Suprapubic skin (tissue), 4 donors: Measurements from ENCODE around the gene KCNT1. TPM values are rescaled to one million over a fixed set of nuclear protein-coding genes. Genes with fewer than 3 reads are reported as not detected.

Experiments used
- DNase-seq, 2 donors: peaks; one replicate each; pipeline ENCODE4 v3.0.0-alpha.2; 2019; ENCODE audit warnings: low spot score in 2 of 2
- H3K27ac ChIP-seq: fragments of 200-600 bp; sonication (generic); one replicate; pipeline ENCODE4 v1.5.1; 2019
- H3K27me3 ChIP-seq: fragments of 200-600 bp; sonication (generic); one replicate; pipeline ENCODE4 v1.5.1; 2019
- H3K36me3 ChIP-seq: fragments of 200-600 bp; sonication (generic); one replicate; pipeline ENCODE4 v1.5.1; 2019
- H3K4me1 ChIP-seq: fragments of 200-600 bp; sonication (generic); one replicate; pipeline ENCODE4 v1.5.1; 2019
- H3K4me3 ChIP-seq: fragments of 200-600 bp; sonication (generic); one replicate; pipeline ENCODE4 v1.5.1; 2019; ENCODE audit warnings: mild to moderate bottlenecking
- H3K9me3 ChIP-seq: fragments of 200-600 bp; sonication (generic); one replicate; pipeline ENCODE4 v1.5.1; 2019
- EP300 ChIP-seq: sonication (generic); formaldehyde crosslinking; IDR thresholded peaks from one replicate; pipeline ENCODE4 v1.6.1; 2017; ENCODE audit warnings: antibody characterized with exemption
- POLR2A ChIP-seq, 2 donors: fragments of 450-650 bp; IDR thresholded peaks; one replicate each; pipeline ENCODE4 v1.6.1; 2017; ENCODE audit warnings: antibody characterized with exemption in 2 of 2, mild to moderate bottlenecking in 2 of 2, moderate library complexity in 2 of 2
- POLR2AphosphoS5 ChIP-seq, 3 donors: sonication (generic); formaldehyde crosslinking; IDR thresholded peaks; one replicate each; pipeline ENCODE4 v1.6.1; 2017; ENCODE audit warnings: antibody characterized with exemption in 3 of 3
- WGBS: methylation state at CpG from one replicate; pipeline ENCODE4 v1.1.5; 2018; 5-methylcytosine and 5-hydroxymethylcytosine counted together
- total RNA-seq, 4 donors: library from RNA; depleted of rRNA; stranded (reverse); fragments of >200 nt; gene quantifications; one replicate each; pipeline ENCODE4 v1.1.0, GENCODE V29; 2016
- TF ChIP-seq, protein P1 (sequence below), 2 donors: fragments of 200-600 bp in 1 of 2; fragments of 450-650 bp in 1 of 2; sonication (generic) in 1 of 2; IDR thresholded peaks; one replicate each; pipeline ENCODE4 v1.5.1; 2016 to 2019; ENCODE audit warnings: antibody characterized with exemption in 2 of 2, mild to moderate bottlenecking in 1 of 2, moderate library complexity in 1 of 2

KCNT1 gene
- total RNA-seq, 4 donors from 2014 or later: 0.10 to 0.23 TPM; not detected in 2

DNA sequence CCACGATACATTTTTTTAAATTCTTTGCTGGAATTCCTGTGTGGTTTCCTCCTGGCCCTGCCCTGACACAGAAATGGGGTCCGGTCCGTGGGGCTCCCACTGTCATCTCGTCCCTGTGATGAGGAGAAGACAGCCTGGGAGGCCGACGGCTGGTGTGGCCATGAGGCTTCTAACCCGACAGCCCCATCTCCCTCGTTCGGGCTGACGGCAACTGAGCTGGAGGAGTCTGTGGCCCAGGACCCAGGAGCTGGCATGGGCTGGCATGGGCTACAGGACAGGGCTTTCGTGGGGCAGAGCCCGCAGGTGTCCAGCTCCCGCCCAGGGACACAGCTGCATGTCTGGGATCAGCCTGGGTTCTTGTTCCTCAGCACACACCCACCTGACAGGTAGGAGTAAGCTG is 25.1 kb upstream of the KCNT1 start:
- Histone ChIP-seq H3K4me3 (no peak overlapping the region), H3K27me3 (peaks cover 30% of the 10 kb centered on the region), H3K36me3 (no peaks in the 10 kb centered on the region), H3K9me3 (no peaks in the 10 kb centered on the region), H3K27ac (no peak overlapping the region), H3K4me1 (no peaks in the 10 kb centered on the region)
- TF ChIP-seq, protein P1, sequence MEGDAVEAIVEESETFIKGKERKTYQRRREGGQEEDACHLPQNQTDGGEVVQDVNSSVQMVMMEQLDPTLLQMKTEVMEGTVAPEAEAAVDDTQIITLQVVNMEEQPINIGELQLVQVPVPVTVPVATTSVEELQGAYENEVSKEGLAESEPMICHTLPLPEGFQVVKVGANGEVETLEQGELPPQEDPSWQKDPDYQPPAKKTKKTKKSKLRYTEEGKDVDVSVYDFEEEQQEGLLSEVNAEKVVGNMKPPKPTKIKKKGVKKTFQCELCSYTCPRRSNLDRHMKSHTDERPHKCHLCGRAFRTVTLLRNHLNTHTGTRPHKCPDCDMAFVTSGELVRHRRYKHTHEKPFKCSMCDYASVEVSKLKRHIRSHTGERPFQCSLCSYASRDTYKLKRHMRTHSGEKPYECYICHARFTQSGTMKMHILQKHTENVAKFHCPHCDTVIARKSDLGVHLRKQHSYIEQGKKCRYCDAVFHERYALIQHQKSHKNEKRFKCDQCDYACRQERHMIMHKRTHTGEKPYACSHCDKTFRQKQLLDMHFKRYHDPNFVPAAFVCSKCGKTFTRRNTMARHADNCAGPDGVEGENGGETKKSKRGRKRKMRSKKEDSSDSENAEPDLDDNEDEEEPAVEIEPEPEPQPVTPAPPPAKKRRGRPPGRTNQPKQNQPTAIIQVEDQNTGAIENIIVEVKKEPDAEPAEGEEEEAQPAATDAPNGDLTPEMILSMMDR (IDR thresholded peaks at IDR 0.05): no peak
- TF ChIP-seq POLR2A (IDR thresholded peaks at IDR 0.05): no peak
- TF ChIP-seq EP300: no peak
- no peak for TF ChIP-seq POLR2AphosphoS5 (IDR thresholded peaks at IDR 0.05)
- 85% methylated on average over 13 of the region's 13 CpGs for WGBS
- no peak for DNase-seq

DNA sequence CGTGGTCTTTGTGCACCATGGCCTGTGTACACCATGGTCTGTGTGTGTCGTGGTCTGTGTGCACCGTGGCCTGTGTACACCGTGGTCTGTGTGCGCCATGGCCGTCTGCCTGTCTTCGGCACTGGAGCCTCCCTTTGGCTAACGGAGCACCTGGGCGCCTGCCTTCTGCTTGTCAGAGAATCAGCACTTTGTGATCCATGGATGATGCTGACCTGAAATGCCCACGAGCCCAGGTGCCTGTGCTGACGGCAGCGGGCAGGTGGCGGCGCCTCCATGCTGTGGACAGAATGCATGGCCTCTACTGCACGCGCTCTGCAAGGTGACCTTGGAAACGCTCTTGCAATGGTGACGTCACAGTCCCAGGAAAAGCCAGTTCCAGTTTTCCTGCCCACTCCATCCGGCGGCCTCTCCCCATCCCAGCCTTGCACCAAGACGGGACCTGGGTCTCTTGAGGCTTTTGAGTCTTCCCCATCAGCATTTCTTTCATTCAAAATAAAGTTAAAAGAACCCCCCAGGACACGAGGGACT is 24.3 kb upstream of the KCNT1 start:
- no peak overlapping the region for H3K4me3 ChIP-seq
- H3K27me3 ChIP-seq: peaks cover 32% of the 10 kb centered on the region

DNA sequence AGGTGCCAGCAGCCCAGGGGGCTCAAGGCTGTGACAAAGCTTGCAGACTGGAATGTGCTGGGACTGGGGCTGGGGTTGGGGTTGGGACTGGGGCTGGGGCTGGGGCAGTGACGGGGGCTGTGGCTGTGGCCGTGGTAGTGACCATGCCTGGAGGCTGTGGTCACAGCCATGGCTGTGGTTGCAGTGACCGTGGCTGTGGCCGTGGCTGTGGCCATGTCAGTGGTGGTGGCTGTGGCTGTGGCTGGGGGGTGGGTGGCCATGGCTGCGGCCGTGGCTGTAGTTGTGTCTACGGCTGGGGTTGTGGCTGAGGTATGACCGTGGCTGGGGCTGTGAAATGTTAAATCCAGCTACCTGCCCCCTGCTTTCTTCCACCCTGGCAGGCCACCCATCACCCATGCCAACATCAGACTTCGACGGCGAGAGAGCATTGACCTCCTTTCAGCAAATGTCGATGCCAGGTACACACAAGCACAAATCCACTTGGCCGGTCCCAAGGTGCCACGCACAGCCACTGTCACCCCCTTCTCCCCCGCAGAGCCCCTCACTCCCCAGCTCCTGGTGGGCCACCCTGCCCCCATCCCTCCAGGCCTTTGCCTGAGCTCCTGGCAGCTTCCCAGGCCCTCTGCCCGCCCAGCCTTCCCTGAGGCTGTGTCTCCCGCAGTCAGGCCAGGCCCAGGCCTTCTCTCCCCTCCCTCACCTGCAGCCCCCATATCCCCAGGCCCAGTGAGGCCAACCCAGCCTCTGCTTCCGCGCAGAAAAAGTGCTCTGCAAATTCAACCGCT is 23.6 kb upstream of the KCNT1 start:
- Histone ChIP-seq H3K36me3 (no peaks in the 10 kb centered on the region), H3K4me1 (no peaks in the 10 kb centered on the region), H3K4me3 (no peak overlapping the region), H3K27me3 (peaks cover 34% of the 10 kb centered on the region), H3K9me3 (no peaks in the 10 kb centered on the region), H3K27ac (no peak overlapping the region)
- TF ChIP-seq EP300 (no peak), POLR2AphosphoS5 (IDR thresholded peaks at IDR 0.05) (no peak), POLR2A (IDR thresholded peaks at IDR 0.05) (no peak)
- TF ChIP-seq, protein P1 (IDR thresholded peaks at IDR 0.05): no peak
- no peak for DNase-seq
- 84% methylated on average over 20 of the region's 20 CpGs for WGBS

More for the DNA sequence above, 24.3 kb upstream of the KCNT1 start:
- TF ChIP-seq, protein P1 (IDR thresholded peaks at IDR 0.05): no peak
- TF ChIP-seq POLR2A (IDR thresholded peaks at IDR 0.05) (no peak), POLR2AphosphoS5 (IDR thresholded peaks at IDR 0.05) (no peak), EP300 (no peak)
- no peaks in the 10 kb centered on the region for H3K9me3 ChIP-seq
- H3K36me3 ChIP-seq: no peaks in the 10 kb centered on the region
- 81% methylated on average over 14 of the region's 22 CpGs for WGBS
- H3K4me1 ChIP-seq: no peaks in the 10 kb centered on the region
- no peak for DNase-seq
- H3K27ac ChIP-seq: no peak overlapping the region

DNA sequence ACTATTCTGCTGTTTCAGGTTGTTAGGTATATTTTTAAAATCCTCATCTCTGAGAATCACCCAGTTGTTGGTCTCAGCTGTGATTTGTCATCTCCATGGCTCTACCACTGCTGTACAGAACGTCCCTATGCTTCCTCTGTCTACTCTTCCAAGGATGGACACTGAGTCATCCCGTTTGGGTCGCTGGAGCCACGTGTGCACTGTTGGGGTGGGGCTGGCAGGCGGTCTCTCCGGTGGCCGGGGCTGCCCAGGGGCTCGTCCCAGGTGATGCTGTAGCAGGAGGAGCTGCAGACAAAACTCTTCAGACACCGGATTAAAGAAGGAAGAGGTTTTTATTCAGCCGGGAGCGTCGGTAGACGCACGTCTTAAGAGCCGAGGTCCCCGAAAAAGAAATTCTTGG is 21.9 kb upstream of the KCNT1 start:
- Histone ChIP-seq H3K36me3 (no peaks in the 10 kb centered on the region), H3K4me1 (no peaks in the 10 kb centered on the region), H3K9me3 (no peaks in the 10 kb centered on the region), H3K27ac (no peak overlapping the region), H3K27me3 (peaks cover 50% of the 10 kb centered on the region), H3K4me3 (no peak overlapping the region)
- no peak for TF ChIP-seq EP300
- TF ChIP-seq POLR2AphosphoS5 (IDR thresholded peaks at IDR 0.05): no peak
- TF ChIP-seq, protein P1 (IDR thresholded peaks at IDR 0.05): no peak
- no peak for DNase-seq
- 77% methylated on average over 16 of the region's 16 CpGs for WGBS

- no CpG with 5 or more reads among the region's 5 CpGs for WGBS
- no peak for DNase-seq
- peaks cover 58% of the 10 kb centered on the region for H3K27me3 ChIP-seq
- no peaks in the 10 kb centered on the region for H3K36me3 ChIP-seq
- no peak overlapping the region for H3K4me3 ChIP-seq
- no peaks in the 10 kb centered on the region for H3K4me1 ChIP-seq
- no peaks in the 10 kb centered on the region for H3K9me3 ChIP-seq
- no peak overlapping the region for H3K27ac ChIP-seq
- TF ChIP-seq, protein P1 (IDR thresholded peaks at IDR 0.05): no peak
- TF ChIP-seq POLR2AphosphoS5 (IDR thresholded peaks at IDR 0.05) (no peak), POLR2A (IDR thresholded peaks at IDR 0.05) (no peak), EP300 (no peak)
These were observed 20.8 kb upstream of the KCNT1 start for GRCh38 chr9:135681161-135681560.
